Endothelial cell of umbilical vein (primary cell): ENCODE results near the gene SLC36A2. TPM values are rescaled to one million over a fixed set of nuclear protein-coding genes. Genes with fewer than 3 reads are reported as not detected.
A peak's percentile ranks its signal among the peaks of the same experiment; 100 is the strongest.

Source experiments
- BruUV-seq: library from RNA; stranded (reverse); fragments of 400-500 nt; replicated peaks from 2 replicates; lab custom pipeline; 2021; lab: Mats Ljungman, UMichigan
- CTCF ChIA-PET: fragments of 300-600, 350-600 bp; sonication (Branson Sonifier 250); formaldehyde crosslinking; loops from one replicate; lab custom pipeline; 2021; ENCODE audit warnings: antibody characterized with exemption, inconsistent platforms; lab: Charles Lee
- POLR2A ChIA-PET: fragments of 300-600, 350-600 bp; sonication (Branson Sonifier 250); formaldehyde crosslinking; loops from one replicate; lab custom pipeline; 2021; ENCODE audit warnings: antibody characterized with exemption, inconsistent platforms; lab: Charles Lee
- DNase-seq: peaks from one replicate; pipeline ENCODE4 v3.0.0-alpha.2; 2011; ENCODE audit warnings: low read depth, low spot score
- FAIRE-seq: peaks from 2 replicates; lab custom pipeline; 2011; peaks lifted over from hg19 to GRCh38; lab: Jason Lieb, UNC
- H2AFZ ChIP-seq: 2 replicates; pipeline ENCODE4 v1.6.0; 2012; ENCODE audit warnings: low read depth, low read length, control low read depth, inconsistent platforms
- H3K27ac ChIP-seq: 2 replicates; pipeline ENCODE4 v1.5.1; 2011; ENCODE audit warnings: low read depth, mild to moderate bottlenecking, control low read depth, low read length, moderate library complexity; ENCODE audit not compliant: insufficient read depth
- H3K27me3 ChIP-seq, 2 experiments: 2 replicates each; pipeline versions ENCODE4 v1.6.0 to v1.6.1; 2011; ENCODE audit warnings: low read length in 2 of 2, mixed read lengths in 1 of 2; ENCODE audit not compliant: control insufficient read depth in 2 of 2, insufficient read depth in 2 of 2
- H3K36me3 ChIP-seq, 2 experiments: 2 replicates in 1 of 2; 3 replicates in 1 of 2; pipeline ENCODE4 v1.5.1; 2011; ENCODE audit warnings: low read length in 2 of 2, mild to moderate bottlenecking in 1 of 2, moderate library complexity in 1 of 2; ENCODE audit not compliant: control insufficient read depth in 2 of 2, insufficient read depth in 2 of 2; ENCODE audit errors: extremely low read depth in 1 of 2
- H3K4me1 ChIP-seq: 3 replicates; pipeline ENCODE4 v1.5.1; 2011; ENCODE audit warnings: mild to moderate bottlenecking, low read length; ENCODE audit not compliant: control insufficient read depth, insufficient read depth; ENCODE audit errors: extremely low read depth
- H3K4me2 ChIP-seq: 2 replicates; pipeline ENCODE4 v1.6.1; 2011; ENCODE audit warnings: low read length, control low read depth, mixed read lengths; ENCODE audit not compliant: insufficient read depth
- H3K4me3 ChIP-seq, 3 experiments: fragments of 200-600 bp in 1 of 3; sonication (generic), shearing (Covaris generic) in 1 of 3; replicated peaks in 1 of 3; 2 replicates each; pipeline ENCODE4 v1.5.1; 2011 to 2016; ENCODE audit warnings: control low read depth in 3 of 3, low read length in 3 of 3, mild to moderate bottlenecking in 2 of 3, inconsistent platforms in 1 of 3, low read depth in 1 of 3, moderate library complexity in 1 of 3; ENCODE audit not compliant: insufficient read depth in 1 of 3
- H3K79me2 ChIP-seq: 2 replicates; pipeline ENCODE4 v1.6.0; 2012; ENCODE audit warnings: low read length, inconsistent platforms; ENCODE audit not compliant: control insufficient read depth, insufficient read depth
- H3K9ac ChIP-seq: replicated peaks from 2 replicates; pipeline ENCODE3; 2011; ENCODE audit warnings: low read length, control low read depth; ENCODE audit not compliant: insufficient read depth; ENCODE audit errors: extremely low read depth
- H3K9me1 ChIP-seq: replicated peaks from 3 replicates; pipeline ENCODE4 v1.6.0; 2011; ENCODE audit warnings: mild to moderate bottlenecking, low read length; ENCODE audit not compliant: control insufficient read depth, insufficient read depth; ENCODE audit errors: extremely low read depth
- H3K9me3 ChIP-seq: replicated peaks from 2 replicates; pipeline ENCODE4 v1.5.1; 2012; ENCODE audit warnings: low read length, inconsistent platforms; ENCODE audit not compliant: control insufficient read depth, insufficient read depth
- H4K20me1 ChIP-seq: replicated peaks from 2 replicates; pipeline ENCODE3; 2011; ENCODE audit warnings: mild to moderate bottlenecking, low read length; ENCODE audit not compliant: control insufficient read depth, insufficient read depth; ENCODE audit errors: extremely low read depth
- FOS ChIP-seq: IDR thresholded peaks from 2 replicates; pipeline ENCODE4 v1.6.1; 2011; ENCODE audit warnings: mild to moderate bottlenecking, low read length, moderate library complexity, borderline replicate concordance; ENCODE audit not compliant: insufficient read depth
- GATA2 ChIP-seq: IDR thresholded peaks from 2 replicates; pipeline ENCODE4 v1.7.0; 2011; ENCODE audit warnings: low read depth, mild to moderate bottlenecking, moderate library complexity, mixed read lengths, low read length; ENCODE audit not compliant: insufficient read length, insufficient read depth
- JUN ChIP-seq: IDR thresholded peaks from 2 replicates; pipeline ENCODE4 v1.6.1; 2011; ENCODE audit warnings: borderline replicate concordance, low read depth; ENCODE audit not compliant: insufficient read length, insufficient read depth
- MYC ChIP-seq: IDR thresholded peaks from one replicate; pipeline ENCODE4 v1.6.1; 2011; ENCODE audit warnings: mild to moderate bottlenecking, low read depth, low read length
- POLR2A ChIP-seq: IDR thresholded peaks from 2 replicates; pipeline ENCODE4 v1.6.1; 2012; ENCODE audit warnings: low read depth, mild to moderate bottlenecking, control low read depth, low read length
- dilution Hi-C: fragments of 300-500 bp; cut with MboI; formaldehyde crosslinking; loops from one replicate; pipeline ENCODE4 v1.15.0; 2019; ENCODE audit warnings: low sequenced_read_pairs; ENCODE audit not compliant: extremely low pct_ligation_motif_present
- intact Hi-C: fragments of 100-400 bp; cut with micrococcal nuclease; formaldehyde crosslinking; loops from one replicate; pipeline ENCODE4 v1.10.0; 2022
- polyA plus RNA-seq, 4 experiments: library from polyadenylated mRNA; depleted of rRNA in 3 of 4; stranded (reverse) in 3 of 4; unstranded in 1 of 4; fragments of >200 nt; gene quantifications; 2 replicates each; pipeline versions ENCODE4 v1.2.1 to v1.2.3, GENCODE V29; 2011 to 2012; ENCODE audit warnings: missing spikeins in 1 of 4
- total RNA-seq: library from RNA; stranded (reverse); gene quantifications from 2 replicates; pipeline ENCODE4 v1.2.3, GENCODE V29; 2021
- TF ChIP-seq, protein P1 (sequence below), 2 donors: IDR thresholded peaks; 1 replicate in 1 of 2; 2 replicates in 1 of 2; pipeline ENCODE4 v1.5.1; 2011; ENCODE audit warnings: low read length in 2 of 2, mild to moderate bottlenecking in 2 of 2, moderate library complexity in 2 of 2, control low read depth in 1 of 2, inconsistent platforms in 1 of 2, low read depth in 1 of 2; ENCODE audit not compliant: insufficient read depth in 1 of 2; ENCODE audit errors: extremely low read depth in 1 of 2

Gene SLC36A2
- total and polyA plus RNA-seq, 2 donors (not counting 3 experiments of a cell fraction or from before 2014, with no cell fraction given) = not detected

DNA sequence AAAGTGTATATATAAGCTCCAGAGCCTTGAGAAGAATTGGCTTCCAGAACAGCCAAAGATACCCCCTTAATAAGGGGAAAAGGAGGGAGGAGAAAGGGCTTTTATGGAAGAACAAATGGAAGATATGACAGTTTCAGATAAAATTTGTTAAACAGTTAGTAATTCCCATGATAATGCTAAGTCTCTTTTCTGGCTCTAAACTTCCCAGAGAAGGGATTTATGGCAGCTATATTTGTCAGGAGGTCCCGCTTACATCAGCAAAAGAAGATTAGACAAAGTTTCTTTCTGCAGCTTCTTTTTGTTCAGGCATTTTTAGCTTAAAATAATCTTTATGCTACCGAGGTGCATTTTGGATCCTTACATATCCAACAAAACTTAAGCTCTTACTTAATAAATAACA lies 29.5 kb downstream of the SLC36A2 start:
- BruUV-seq = no TSS peak
- FAIRE-seq (no peak), DNase-seq (no peak)
- Histone ChIP-seq H2AFZ (no peak overlapping the region), H3K27ac (no peak overlapping the region), H4K20me1 (no peaks in the 10 kb centered on the region), H3K27me3 (no peaks in the 10 kb centered on the region), H3K36me3 (no peaks in the 10 kb centered on the region), H3K4me1 (no peaks in the 10 kb centered on the region), H3K4me2 (no peak overlapping the region), H3K79me2 (no peaks in the 10 kb centered on the region), H3K9ac (no peak overlapping the region), H3K9me3 (no peaks in the 10 kb centered on the region), H3K4me3 (no peak overlapping the region), H3K9me1 (no peaks in the 10 kb centered on the region)
- ChIA-PET POLR2A (interaction anchor here (0.6 kb wide), 1 partner anchor 9 kb away, joined by 6 read pairs; no protein-coding TSS in a partner anchor), CTCF (interaction anchor here (0.7 to 1.2 kb wide), 3 partner anchors 11 to 334 kb away, joined by 3 to 5 read pairs (median 4); no protein-coding TSS in a partner anchor)
- TF ChIP-seq FOS (no peak), POLR2A (no peak), MYC (no peak), JUN (no peak), GATA2 (no peak)
- dilution Hi-C loops (no loop called here), intact Hi-C loops (loop anchor here (1.0 to 10.0 kb wide), 6 partner anchors 79 to 424 kb away; no protein-coding TSS in a partner anchor)

DNA sequence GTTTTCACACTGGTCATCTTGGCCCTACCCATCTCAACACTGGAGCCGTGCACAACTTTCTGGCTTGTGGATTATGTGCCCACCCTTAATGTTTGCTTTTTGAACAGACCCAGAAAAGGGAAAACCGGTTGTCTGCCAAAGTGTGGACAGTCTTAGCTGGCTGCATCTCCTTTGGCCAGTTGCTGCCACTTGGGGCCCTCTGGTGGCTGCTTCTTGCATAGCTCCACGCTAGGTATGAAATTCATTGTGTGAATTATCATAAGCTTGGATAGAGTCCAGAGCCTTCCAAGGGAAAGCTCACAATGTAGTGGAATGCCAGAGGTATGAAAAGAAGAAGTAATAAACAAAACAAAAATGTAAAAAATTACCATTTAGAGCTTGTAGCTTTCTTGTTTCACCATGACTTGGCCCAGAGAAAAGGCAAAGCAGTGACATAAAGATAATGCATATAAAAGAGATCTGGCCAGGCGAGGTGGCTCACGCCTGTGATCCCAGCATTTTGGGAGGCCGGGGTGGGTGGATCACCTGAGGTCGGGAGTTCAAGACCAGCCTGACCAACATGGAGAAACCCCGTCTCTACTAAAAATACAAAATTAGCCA lies 31.3 kb downstream of the SLC36A2 start:
- FAIRE-seq = peak; percentile 80
- Histone ChIP-seq H3K9me3 (no peaks in the 10 kb centered on the region), H3K79me2 (no peaks in the 10 kb centered on the region), H4K20me1 (no peaks in the 10 kb centered on the region), H3K27ac (no peak overlapping the region), H3K4me3 (no peak overlapping the region), H3K36me3 (no peaks in the 10 kb centered on the region), H3K4me1 (no peaks in the 10 kb centered on the region), H3K9me1 (no peaks in the 10 kb centered on the region), H2AFZ (no peak overlapping the region), H3K9ac (no peak overlapping the region), H3K4me2 (no peak overlapping the region), H3K27me3 (no peaks in the 10 kb centered on the region)
- intact Hi-C loops (loop anchor here (1.0 to 10.0 kb wide), 6 partner anchors 151 to 426 kb away; no protein-coding TSS in a partner anchor), dilution Hi-C loops (no loop called here)
- BruUV-seq = no TSS peak
- no peak for TF ChIP-seq JUN
- TF ChIP-seq, protein P1, sequence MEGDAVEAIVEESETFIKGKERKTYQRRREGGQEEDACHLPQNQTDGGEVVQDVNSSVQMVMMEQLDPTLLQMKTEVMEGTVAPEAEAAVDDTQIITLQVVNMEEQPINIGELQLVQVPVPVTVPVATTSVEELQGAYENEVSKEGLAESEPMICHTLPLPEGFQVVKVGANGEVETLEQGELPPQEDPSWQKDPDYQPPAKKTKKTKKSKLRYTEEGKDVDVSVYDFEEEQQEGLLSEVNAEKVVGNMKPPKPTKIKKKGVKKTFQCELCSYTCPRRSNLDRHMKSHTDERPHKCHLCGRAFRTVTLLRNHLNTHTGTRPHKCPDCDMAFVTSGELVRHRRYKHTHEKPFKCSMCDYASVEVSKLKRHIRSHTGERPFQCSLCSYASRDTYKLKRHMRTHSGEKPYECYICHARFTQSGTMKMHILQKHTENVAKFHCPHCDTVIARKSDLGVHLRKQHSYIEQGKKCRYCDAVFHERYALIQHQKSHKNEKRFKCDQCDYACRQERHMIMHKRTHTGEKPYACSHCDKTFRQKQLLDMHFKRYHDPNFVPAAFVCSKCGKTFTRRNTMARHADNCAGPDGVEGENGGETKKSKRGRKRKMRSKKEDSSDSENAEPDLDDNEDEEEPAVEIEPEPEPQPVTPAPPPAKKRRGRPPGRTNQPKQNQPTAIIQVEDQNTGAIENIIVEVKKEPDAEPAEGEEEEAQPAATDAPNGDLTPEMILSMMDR (IDR thresholded peaks at IDR 0.05; ENCODE audit: extremely low read depth in 1 of 2, insufficient read depth in 1 of 2, low read depth in 1 of 2, low read length in 2 of 2) = peak; percentile 88 to 90
- ChIA-PET CTCF (interaction anchor here (0.5 to 1.8 kb wide), 41 partner anchors 9 to 609 kb away, joined by 3 to 18 read pairs (median 4); partner anchors contain the start of genes CCDC69, GLRA1, GM2A and SLC36A1), POLR2A (interaction anchor here (0.6 kb wide), 1 partner anchor 298 kb away, joined by 6 read pairs; no protein-coding TSS in a partner anchor)
- DNase-seq = peak; percentile 73
